K562 (cell line): ENCODE results near the gene MRPS15. TPM values are rescaled to one million over a fixed set of nuclear protein-coding genes. Genes with fewer than 3 reads are reported as not detected.

Experiments used
- PHF21A ChIP-seq: fragments of 450-650 bp; IDR thresholded peaks from 2 replicates; pipeline ENCODE4 v1.6.1; 2017; ENCODE audit warnings: low read depth, borderline replicate concordance
- RHOXF2B ChIP-seq: fragments of 250-450 bp; sonication (Bioruptor Pico); conservative IDR thresholded peaks from 2 replicates; pipeline ENCODE4 v1.5.1; 2021
- ZNF668 ChIP-seq: fragments of 250-450 bp; sonication (Bioruptor Pico); IDR thresholded peaks from 2 replicates; pipeline ENCODE4 v1.8.0; 2022; ENCODE audit warnings: mild to moderate bottlenecking, inconsistent platforms
- polyA plus RNA-seq, 8 experiments: library from polyadenylated mRNA; depleted of rRNA in 4 of 8; stranded (reverse) in 5 of 8; unstranded in 3 of 8; fragments of >200 nt; fragmentation: Nextera tagmentation in 2 of 8; fragmentation: Illumina TruSeq in 1 of 8; extraction: Ambion mirVana in 2 of 8; extraction: Trizol in 1 of 8; gene quantifications; 2 replicates each; pipeline versions ENCODE4 v1.2.1 to v1.2.3, GENCODE V29; 2011 to 2014; ENCODE audit warnings: inconsistent platforms in 1 of 8, missing spikeins in 1 of 8
- total RNA-seq, 7 experiments: library from RNA; depleted of rRNA in 6 of 7; stranded (reverse); fragments of >200 nt in 6 of 7; fragmentation: Illumina TruSeq in 2 of 7; extraction: Trizol in 2 of 7; gene quantifications; 2 replicates each; pipeline versions ENCODE4 v1.2.1 to v1.2.3, GENCODE V29; 2011 to 2021; ENCODE audit warnings: low replicate concordance in 1 of 7
- TF ChIP-seq, protein P1 (sequence below), 2 experiments: fragments of 450-650 bp in 1 of 2; sonication (generic) in 1 of 2; formaldehyde crosslinking in 1 of 2; IDR thresholded peaks; 2 replicates each; pipeline versions ENCODE4 v1.7.1 to v1.9.0; 2016 to 2022; ENCODE audit warnings: inconsistent platforms in 1 of 2, mild to moderate bottlenecking in 1 of 2, missing genetic modification reagents in 1 of 2
- TF ChIP-seq, protein P2 (sequence below): fragments of 450-650 bp; IDR thresholded peaks from 2 replicates; pipeline ENCODE4 v1.6.1; 2016; ENCODE audit warnings: mild to moderate bottlenecking
- TF ChIP-seq, protein P3 (sequence below): sonication (generic); IDR thresholded peaks from 2 replicates; pipeline ENCODE4 v1.6.1; 2016
- TF ChIP-seq, protein P4 (sequence below): fragments of 250-450 bp; sonication (Bioruptor Pico); IDR thresholded peaks from 2 replicates; pipeline ENCODE4 v1.5.0; 2021; ENCODE audit warnings: mild to moderate bottlenecking, moderate library complexity

MRPS15 gene
- total and polyA plus RNA-seq, 9 of the 15 experiments (the other 6 are each of a cell fraction or from before 2014, with no cell fraction given): 62.9 to 286 (median 149) TPM

DNA sequence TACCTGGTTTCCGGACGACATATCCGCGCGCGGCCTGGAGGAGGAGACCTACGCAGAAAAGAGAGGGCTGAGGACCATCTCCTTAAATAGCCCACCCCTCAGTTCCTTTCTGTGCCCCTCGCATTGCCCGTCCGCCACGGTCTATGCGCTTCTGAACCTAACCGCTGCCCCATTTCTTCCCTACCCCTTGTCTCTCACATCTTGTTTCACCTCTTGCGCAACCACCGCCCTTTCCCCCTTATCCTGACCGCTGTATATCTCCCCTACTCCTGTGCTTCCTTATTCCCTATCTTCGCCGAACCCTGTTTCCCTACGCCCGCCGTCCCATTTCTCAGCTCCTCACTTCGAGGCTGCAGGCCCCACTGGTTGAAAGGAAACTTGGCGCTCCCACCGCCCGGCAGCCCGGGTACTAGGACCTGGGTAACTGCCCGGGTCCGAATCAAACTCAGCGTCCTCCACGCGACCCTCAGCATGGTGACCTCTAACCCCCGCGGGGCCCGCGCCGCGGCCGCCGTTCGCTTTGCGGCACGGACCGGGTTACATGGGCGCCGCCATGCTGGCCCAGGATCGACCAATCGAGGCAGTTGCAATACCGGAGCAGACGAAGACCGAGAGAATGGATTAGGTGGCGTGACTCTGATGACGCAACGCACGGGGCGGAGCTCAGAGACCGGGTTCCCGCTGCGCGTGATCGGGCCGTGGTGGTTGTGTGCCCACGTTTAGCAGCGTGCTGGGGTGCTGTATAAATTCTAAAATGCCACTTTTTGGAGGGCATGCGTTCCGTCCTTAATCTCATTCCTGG lies at the start of gene MRPS15 (continued):
- TF ChIP-seq, protein P1, sequence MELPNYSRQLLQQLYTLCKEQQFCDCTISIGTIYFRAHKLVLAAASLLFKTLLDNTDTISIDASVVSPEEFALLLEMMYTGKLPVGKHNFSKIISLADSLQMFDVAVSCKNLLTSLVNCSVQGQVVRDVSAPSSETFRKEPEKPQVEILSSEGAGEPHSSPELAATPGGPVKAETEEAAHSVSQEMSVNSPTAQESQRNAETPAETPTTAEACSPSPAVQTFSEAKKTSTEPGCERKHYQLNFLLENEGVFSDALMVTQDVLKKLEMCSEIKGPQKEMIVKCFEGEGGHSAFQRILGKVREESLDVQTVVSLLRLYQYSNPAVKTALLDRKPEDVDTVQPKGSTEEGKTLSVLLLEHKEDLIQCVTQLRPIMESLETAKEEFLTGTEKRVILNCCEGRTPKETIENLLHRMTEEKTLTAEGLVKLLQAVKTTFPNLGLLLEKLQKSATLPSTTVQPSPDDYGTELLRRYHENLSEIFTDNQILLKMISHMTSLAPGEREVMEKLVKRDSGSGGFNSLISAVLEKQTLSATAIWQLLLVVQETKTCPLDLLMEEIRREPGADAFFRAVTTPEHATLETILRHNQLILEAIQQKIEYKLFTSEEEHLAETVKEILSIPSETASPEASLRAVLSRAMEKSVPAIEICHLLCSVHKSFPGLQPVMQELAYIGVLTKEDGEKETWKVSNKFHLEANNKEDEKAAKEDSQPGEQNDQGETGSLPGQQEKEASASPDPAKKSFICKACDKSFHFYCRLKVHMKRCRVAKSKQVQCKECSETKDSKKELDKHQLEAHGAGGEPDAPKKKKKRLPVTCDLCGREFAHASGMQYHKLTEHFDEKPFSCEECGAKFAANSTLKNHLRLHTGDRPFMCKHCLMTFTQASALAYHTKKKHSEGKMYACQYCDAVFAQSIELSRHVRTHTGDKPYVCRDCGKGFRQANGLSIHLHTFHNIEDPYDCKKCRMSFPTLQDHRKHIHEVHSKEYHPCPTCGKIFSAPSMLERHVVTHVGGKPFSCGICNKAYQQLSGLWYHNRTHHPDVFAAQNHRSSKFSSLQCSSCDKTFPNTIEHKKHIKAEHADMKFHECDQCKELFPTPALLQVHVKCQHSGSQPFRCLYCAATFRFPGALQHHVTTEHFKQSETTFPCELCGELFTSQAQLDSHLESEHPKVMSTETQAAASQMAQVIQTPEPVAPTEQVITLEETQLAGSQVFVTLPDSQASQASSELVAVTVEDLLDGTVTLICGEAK (IDR thresholded peaks at IDR 0.05): peak; percentile 39; the same call in 1 of the 2 replicates
- TF ChIP-seq, protein P1 (CRISPR knock-in tag; IDR thresholded peaks at IDR 0.05): no peak
- TF ChIP-seq, protein P2, sequence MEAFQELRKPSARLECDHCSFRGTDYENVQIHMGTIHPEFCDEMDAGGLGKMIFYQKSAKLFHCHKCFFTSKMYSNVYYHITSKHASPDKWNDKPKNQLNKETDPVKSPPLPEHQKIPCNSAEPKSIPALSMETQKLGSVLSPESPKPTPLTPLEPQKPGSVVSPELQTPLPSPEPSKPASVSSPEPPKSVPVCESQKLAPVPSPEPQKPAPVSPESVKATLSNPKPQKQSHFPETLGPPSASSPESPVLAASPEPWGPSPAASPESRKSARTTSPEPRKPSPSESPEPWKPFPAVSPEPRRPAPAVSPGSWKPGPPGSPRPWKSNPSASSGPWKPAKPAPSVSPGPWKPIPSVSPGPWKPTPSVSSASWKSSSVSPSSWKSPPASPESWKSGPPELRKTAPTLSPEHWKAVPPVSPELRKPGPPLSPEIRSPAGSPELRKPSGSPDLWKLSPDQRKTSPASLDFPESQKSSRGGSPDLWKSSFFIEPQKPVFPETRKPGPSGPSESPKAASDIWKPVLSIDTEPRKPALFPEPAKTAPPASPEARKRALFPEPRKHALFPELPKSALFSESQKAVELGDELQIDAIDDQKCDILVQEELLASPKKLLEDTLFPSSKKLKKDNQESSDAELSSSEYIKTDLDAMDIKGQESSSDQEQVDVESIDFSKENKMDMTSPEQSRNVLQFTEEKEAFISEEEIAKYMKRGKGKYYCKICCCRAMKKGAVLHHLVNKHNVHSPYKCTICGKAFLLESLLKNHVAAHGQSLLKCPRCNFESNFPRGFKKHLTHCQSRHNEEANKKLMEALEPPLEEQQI: no peak; the same call in 1 of the 2 replicates
- TF ChIP-seq, protein P3, sequence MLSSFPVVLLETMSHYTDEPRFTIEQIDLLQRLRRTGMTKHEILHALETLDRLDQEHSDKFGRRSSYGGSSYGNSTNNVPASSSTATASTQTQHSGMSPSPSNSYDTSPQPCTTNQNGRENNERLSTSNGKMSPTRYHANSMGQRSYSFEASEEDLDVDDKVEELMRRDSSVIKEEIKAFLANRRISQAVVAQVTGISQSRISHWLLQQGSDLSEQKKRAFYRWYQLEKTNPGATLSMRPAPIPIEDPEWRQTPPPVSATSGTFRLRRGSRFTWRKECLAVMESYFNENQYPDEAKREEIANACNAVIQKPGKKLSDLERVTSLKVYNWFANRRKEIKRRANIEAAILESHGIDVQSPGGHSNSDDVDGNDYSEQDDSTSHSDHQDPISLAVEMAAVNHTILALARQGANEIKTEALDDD: no peak; the same call in 1 of the 2 replicates
- TF ChIP-seq PHF21A (no peak), ZNF668 (CRISPR knock-in tag) (0 out of 2 replicates have a peak, but pooled peaks have one; percentile 39), RHOXF2B (CRISPR knock-in tag) (no peak)
- TF ChIP-seq, protein P4, sequence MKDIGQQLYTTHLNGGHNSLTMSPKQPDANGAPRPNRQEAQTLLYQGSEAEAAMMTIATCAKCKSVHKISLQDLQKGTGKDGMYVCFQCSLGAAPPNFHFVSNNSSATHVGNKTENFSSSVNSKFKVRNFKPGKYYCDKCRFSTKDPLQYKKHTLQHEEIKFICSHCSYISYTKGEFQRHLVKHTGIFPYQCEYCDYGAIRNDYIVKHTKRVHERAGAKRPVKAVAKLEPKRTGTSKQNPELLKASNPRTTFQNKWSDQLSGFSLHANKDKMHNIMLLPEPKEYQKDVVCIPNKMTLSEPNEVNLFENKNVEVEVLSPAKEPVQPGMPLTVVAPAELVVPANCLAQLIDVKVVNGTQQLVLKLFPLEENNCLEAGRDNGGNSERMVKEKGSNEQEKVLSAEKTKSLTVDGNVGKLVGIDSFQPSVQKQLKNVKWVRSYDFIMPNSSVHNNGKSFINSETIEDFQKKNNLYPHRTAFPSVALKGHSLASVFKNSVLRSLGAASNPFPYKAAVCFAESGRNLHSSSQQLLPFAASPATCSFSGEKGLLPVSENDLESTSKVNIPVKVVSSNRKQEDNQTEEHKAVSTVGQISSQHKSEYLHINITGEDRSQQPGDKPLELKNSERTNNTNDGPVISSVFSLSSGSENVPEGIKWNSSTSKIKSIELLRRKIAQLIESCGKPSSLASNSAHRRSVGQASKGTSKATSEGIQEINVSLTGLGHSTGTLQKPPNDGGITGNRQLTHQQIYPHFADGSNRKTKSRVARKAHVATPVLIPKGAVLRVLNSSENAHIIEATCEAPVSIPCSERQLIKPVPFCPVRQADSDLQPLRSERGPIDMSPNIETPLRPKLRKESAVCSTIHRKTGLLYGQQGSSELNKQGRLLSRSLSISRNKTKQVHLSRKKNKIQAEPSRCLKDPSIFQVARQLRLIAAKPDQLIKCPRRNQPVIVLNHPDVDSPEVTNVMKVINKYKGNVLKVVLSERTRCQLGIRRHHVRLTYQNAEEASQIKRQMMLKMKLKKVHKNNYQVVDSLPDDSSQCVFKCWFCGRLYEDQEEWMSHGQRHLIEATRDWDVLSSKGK (CRISPR knock-in tag): no peak; the same call in 1 of the 2 replicates
